HG02642 (cell line): ENCODE data around the gene TNPO1.
"Not testable (repeated sequence)": the region's sequence is repeated elsewhere in the genome, so short reads cannot be mapped to it uniquely, and the experiment has no call there.

Source experiments
- ATAC-seq: cut with Tn5 transposase; IDR thresholded peaks from one replicate; pipeline ENCODE4 v1.9.1; 2021; ENCODE audit warnings: mild to moderate bottlenecking; ENCODE audit not compliant: unreplicated experiment, poor library complexity

TNPO1 gene

GRCh38 chr5:72921886-72922285 lies 105.4 kb downstream of the TNPO1 start:
- ATAC-seq = no peak

GRCh38 chr5:72922422-72922821 lies 106.0 kb downstream of the TNPO1 start:
- no peak for ATAC-seq

GRCh38 chr5:72925336-72926010 lies 109.0 kb downstream of the TNPO1 start:
- ATAC-seq = no peak

GRCh38 chr5:72932686-72933085 lies 116.2 kb downstream of the TNPO1 start:
- not testable (repeated sequence) for ATAC-seq

- not testable (repeated sequence) for ATAC-seq
Measured at GRCh38 chr5:72934953-72935725, 118.7 kb downstream of the TNPO1 start.

GRCh38 chr5:72936893-72937292 lies 120.4 kb downstream of the TNPO1 start:
- no peak for ATAC-seq

GRCh38 chr5:72937517-72938061 lies 121.1 kb downstream of the TNPO1 start:
- no peak for ATAC-seq

GRCh38 chr5:72938206-72938605 lies 121.7 kb downstream of the TNPO1 start:
- ATAC-seq = no peak

GRCh38 chr5:72940082-72940481 lies 123.6 kb downstream of the TNPO1 start:
- no peak for ATAC-seq

GRCh38 chr5:72943307-72943706 lies 126.8 kb downstream of the TNPO1 start:
- no peak for ATAC-seq

GRCh38 chr5:72947498-72947897 lies 131.0 kb downstream of the TNPO1 start:
- no peak for ATAC-seq

GRCh38 chr5:72949481-72949880 lies 133.0 kb downstream of the TNPO1 start:
- ATAC-seq = no peak

GRCh38 chr5:72951671-72952468 lies 135.4 kb downstream of the TNPO1 start:
- ATAC-seq = no peak

- ATAC-seq = no peak
Measured at GRCh38 chr5:72954389-72954788, 137.9 kb downstream of the TNPO1 start.

- peak; percentile 51 for ATAC-seq
Measured at GRCh38 chr5:72955143-72955767, 138.8 kb downstream of the TNPO1 start.

GRCh38 chr5:72955768-72956323 lies 139.4 kb downstream of the TNPO1 start, which contains the start of gene FCHO2:
Gene FCHO2, plus strand, starts transcription at chr5:72956041. Its CDS starts 56 bp downstream, at chr5:72956097.
- ATAC-seq = peak; percentile 97

- ATAC-seq = peak; percentile 50
Measured at GRCh38 chr5:72956324-72957140, 140.1 kb downstream of the TNPO1 start.

GRCh38 chr5:72957337-72957736 lies 140.9 kb downstream of the TNPO1 start:
- no peak for ATAC-seq

- ATAC-seq = no peak
Measured at GRCh38 chr5:72959257-72959656, 142.8 kb downstream of the TNPO1 start.
